ENCODE measurements around the gene SYS1.
A peak's percentile ranks its signal among the peaks of the same experiment; 100 is the strongest.

Gene SYS1

GRCh38 chr20:45413479-45413878, 50.5 kb downstream of the SYS1 start:
- no peak overlapping the region for H3K27ac ChIP-seq
- TF ChIP-seq CTCF (conservative IDR thresholded peaks at IDR 0.05): no peak

GRCh38 chr20:45415822-45416637, 53.1 kb downstream of the SYS1 start, which contains the start of gene PIGT:
PIGT (plus strand) TSS chr20:45416141; CDS start chr20:45416157, 16 bp downstream.
- peak within 1 kb of the TSS; percentile 67 for H3K27ac ChIP-seq
- TF ChIP-seq CTCF (conservative IDR thresholded peaks at IDR 0.05): no peak

- H3K27ac ChIP-seq: peak overlapping the region; percentile 67; the same call in 1 of the 2 replicates
- no peak for TF ChIP-seq CTCF (conservative IDR thresholded peaks at IDR 0.05)
These were observed 54.0 kb downstream of the SYS1 start for GRCh38 chr20:45416917-45417316.

Measured in VCaP (cell line).